HEK293 (cell line): Measurements from ENCODE around the gene DMD.

Experiments used
- BCL11B ChIP-seq: fragments of 450-650 bp; formaldehyde crosslinking; IDR thresholded peaks from 2 replicates; pipeline ENCODE4 v1.5.1; 2016; ENCODE audit warnings: low read depth, missing biosample characterization, missing genetic modification characterization
- GLIS1 ChIP-seq: fragments of 450-650 bp; formaldehyde crosslinking; IDR thresholded peaks from 2 replicates; pipeline ENCODE4 v1.5.1; 2016; ENCODE audit warnings: missing biosample characterization, missing genetic modification characterization
- KLF9 ChIP-seq: fragments of 450-650 bp; formaldehyde crosslinking; IDR thresholded peaks from 2 replicates; pipeline ENCODE4 v1.5.1; 2016; ENCODE audit warnings: missing biosample characterization, missing genetic modification characterization, low read depth
- YY1 ChIP-seq: fragments of 450-650 bp; formaldehyde crosslinking; IDR thresholded peaks from 2 replicates; pipeline ENCODE4 v1.5.1; 2018; ENCODE audit warnings: missing biosample characterization, missing genetic modification characterization
- ZNF133 ChIP-seq: fragments of 450-650 bp; formaldehyde crosslinking; IDR thresholded peaks from 2 replicates; pipeline ENCODE4 v1.5.1; 2016; ENCODE audit warnings: missing biosample characterization, missing genetic modification characterization
- ZNF530 ChIP-seq: fragments of 450-650 bp; formaldehyde crosslinking; IDR thresholded peaks from 2 replicates; pipeline ENCODE4 v1.5.1; 2016; ENCODE audit warnings: low read depth, missing biosample characterization, missing genetic modification characterization
- ZSCAN16 ChIP-seq: fragments of 450-650 bp; formaldehyde crosslinking; IDR thresholded peaks from 2 replicates; pipeline ENCODE4 v1.5.1; 2016; ENCODE audit warnings: missing biosample characterization, missing genetic modification characterization
- TF ChIP-seq, protein P1 (sequence below): fragments of 450-650 bp; formaldehyde crosslinking; IDR thresholded peaks from 2 replicates; pipeline ENCODE4 v1.5.1; 2016; ENCODE audit warnings: missing biosample characterization, missing genetic modification characterization
- TF ChIP-seq, protein P2 (sequence below): fragments of 450-650 bp; IDR thresholded peaks from 2 replicates; pipeline ENCODE4 v1.5.1; 2018; ENCODE audit warnings: missing biosample characterization, missing genetic modification characterization
- TF ChIP-seq, protein P3 (sequence below): fragments of 450-650 bp; formaldehyde crosslinking; IDR thresholded peaks from 2 replicates; pipeline ENCODE4 v1.5.1; 2016; ENCODE audit warnings: missing biosample characterization, missing genetic modification characterization
- TF ChIP-seq, protein P4 (sequence below): fragments of 450-650 bp; formaldehyde crosslinking; IDR thresholded peaks from 2 replicates; pipeline ENCODE4 v1.5.1; 2017; ENCODE audit warnings: missing biosample characterization, missing genetic modification characterization
- TF ChIP-seq, protein P5 (sequence below): fragments of 450-650 bp; formaldehyde crosslinking; IDR thresholded peaks from 2 replicates; pipeline ENCODE4 v1.5.1; 2016; ENCODE audit warnings: missing biosample characterization, missing genetic modification characterization
- TF ChIP-seq, protein P6 (sequence below): fragments of 450-650 bp; formaldehyde crosslinking; IDR thresholded peaks from 2 replicates; pipeline ENCODE4 v1.5.1; 2016; ENCODE audit warnings: missing biosample characterization, missing genetic modification characterization

DNA sequence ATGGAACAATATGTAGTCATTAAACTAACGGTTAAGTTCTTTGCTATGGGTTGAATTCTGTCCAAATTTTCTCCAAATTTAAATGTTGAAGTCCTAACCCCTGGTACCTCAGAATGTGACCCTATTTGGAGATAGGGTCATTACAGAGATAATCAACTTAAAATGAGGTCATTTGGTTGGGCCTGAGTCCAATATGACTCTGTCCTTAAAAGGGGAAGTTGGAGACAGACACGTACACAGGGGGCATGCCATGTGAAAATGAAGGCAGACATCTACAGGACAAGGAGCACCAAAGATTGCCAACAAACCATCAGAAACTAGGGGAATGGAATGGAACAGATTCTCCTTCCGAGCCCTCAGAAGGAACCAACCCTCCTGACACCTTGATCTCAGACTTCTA, 1647.6 kb downstream of the DMD start:
- TF ChIP-seq YY1 (tag by site-specific recombination) (no peak), KLF9 (tag by site-specific recombination) (no peak), ZNF133 (tag by site-specific recombination) (no peak), ZNF530 (tag by site-specific recombination) (no peak), ZSCAN16 (tag by site-specific recombination) (no peak), GLIS1 (tag by site-specific recombination) (no peak), BCL11B (tag by site-specific recombination) (no peak)
- TF ChIP-seq, protein P1, sequence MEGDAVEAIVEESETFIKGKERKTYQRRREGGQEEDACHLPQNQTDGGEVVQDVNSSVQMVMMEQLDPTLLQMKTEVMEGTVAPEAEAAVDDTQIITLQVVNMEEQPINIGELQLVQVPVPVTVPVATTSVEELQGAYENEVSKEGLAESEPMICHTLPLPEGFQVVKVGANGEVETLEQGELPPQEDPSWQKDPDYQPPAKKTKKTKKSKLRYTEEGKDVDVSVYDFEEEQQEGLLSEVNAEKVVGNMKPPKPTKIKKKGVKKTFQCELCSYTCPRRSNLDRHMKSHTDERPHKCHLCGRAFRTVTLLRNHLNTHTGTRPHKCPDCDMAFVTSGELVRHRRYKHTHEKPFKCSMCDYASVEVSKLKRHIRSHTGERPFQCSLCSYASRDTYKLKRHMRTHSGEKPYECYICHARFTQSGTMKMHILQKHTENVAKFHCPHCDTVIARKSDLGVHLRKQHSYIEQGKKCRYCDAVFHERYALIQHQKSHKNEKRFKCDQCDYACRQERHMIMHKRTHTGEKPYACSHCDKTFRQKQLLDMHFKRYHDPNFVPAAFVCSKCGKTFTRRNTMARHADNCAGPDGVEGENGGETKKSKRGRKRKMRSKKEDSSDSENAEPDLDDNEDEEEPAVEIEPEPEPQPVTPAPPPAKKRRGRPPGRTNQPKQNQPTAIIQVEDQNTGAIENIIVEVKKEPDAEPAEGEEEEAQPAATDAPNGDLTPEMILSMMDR = no peak
- TF ChIP-seq, protein P2, sequence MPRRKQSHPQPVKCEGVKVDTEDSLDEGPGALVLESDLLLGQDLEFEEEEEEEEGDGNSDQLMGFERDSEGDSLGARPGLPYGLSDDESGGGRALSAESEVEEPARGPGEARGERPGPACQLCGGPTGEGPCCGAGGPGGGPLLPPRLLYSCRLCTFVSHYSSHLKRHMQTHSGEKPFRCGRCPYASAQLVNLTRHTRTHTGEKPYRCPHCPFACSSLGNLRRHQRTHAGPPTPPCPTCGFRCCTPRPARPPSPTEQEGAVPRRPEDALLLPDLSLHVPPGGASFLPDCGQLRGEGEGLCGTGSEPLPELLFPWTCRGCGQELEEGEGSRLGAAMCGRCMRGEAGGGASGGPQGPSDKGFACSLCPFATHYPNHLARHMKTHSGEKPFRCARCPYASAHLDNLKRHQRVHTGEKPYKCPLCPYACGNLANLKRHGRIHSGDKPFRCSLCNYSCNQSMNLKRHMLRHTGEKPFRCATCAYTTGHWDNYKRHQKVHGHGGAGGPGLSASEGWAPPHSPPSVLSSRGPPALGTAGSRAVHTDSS (tag by site-specific recombination) = no peak
- TF ChIP-seq, protein P3, sequence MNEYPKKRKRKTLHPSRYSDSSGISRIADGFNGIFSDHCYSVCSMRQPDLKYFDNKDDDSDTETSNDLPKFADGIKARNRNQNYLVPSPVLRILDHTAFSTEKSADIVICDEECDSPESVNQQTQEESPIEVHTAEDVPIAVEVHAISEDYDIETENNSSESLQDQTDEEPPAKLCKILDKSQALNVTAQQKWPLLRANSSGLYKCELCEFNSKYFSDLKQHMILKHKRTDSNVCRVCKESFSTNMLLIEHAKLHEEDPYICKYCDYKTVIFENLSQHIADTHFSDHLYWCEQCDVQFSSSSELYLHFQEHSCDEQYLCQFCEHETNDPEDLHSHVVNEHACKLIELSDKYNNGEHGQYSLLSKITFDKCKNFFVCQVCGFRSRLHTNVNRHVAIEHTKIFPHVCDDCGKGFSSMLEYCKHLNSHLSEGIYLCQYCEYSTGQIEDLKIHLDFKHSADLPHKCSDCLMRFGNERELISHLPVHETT (tag by site-specific recombination) = no peak
- TF ChIP-seq, protein P4, sequence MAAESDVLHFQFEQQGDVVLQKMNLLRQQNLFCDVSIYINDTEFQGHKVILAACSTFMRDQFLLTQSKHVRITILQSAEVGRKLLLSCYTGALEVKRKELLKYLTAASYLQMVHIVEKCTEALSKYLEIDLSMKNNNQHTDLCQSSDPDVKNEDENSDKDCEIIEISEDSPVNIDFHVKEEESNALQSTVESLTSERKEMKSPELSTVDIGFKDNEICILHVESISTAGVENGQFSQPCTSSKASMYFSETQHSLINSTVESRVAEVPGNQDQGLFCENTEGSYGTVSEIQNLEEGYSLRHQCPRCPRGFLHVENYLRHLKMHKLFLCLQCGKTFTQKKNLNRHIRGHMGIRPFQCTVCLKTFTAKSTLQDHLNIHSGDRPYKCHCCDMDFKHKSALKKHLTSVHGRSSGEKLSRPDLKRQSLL (tag by site-specific recombination) = no peak
- TF ChIP-seq, protein P5, sequence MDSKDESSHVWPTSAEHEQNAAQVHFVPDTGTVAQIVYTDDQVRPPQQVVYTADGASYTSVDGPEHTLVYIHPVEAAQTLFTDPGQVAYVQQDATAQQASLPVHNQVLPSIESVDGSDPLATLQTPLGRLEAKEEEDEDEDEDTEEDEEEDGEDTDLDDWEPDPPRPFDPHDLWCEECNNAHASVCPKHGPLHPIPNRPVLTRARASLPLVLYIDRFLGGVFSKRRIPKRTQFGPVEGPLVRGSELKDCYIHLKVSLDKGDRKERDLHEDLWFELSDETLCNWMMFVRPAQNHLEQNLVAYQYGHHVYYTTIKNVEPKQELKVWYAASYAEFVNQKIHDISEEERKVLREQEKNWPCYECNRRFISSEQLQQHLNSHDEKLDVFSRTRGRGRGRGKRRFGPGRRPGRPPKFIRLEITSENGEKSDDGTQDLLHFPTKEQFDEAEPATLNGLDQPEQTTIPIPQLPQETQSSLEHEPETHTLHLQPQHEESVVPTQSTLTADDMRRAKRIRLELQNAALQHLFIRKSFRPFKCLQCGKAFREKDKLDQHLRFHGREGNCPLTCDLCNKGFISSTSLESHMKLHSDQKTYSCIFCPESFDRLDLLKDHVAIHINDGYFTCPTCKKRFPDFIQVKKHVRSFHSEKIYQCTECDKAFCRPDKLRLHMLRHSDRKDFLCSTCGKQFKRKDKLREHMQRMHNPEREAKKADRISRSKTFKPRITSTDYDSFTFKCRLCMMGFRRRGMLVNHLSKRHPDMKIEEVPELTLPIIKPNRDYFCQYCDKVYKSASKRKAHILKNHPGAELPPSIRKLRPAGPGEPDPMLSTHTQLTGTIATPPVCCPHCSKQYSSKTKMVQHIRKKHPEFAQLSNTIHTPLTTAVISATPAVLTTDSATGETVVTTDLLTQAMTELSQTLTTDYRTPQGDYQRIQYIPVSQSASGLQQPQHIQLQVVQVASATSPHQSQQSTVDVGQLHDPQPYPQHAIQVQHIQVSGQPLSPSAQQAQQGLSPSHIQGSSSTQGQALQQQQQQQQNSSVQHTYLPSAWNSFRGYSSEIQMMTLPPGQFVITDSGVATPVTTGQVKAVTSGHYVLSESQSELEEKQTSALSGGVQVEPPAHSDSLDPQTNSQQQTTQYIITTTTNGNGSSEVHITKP (tag by site-specific recombination) = no peak
- TF ChIP-seq, protein P6, sequence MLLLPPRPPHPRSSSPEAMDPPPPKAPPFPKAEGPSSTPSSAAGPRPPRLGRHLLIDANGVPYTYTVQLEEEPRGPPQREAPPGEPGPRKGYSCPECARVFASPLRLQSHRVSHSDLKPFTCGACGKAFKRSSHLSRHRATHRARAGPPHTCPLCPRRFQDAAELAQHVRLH = no peak
